ENCODE measurements around the gene MED12L.

GRCh38 chr3:151425627-151426340 is 340.3 kb downstream of the MED12L start:
- TF ChIP-seq CTCF (IDR thresholded peaks at IDR 0.05) (no peak), POLR2A (IDR thresholded peaks at IDR 0.05) (no peak)

Data from lower leg skin (tissue), 3 donors.